Hepatocyte (in vitro differentiated cells): ENCODE measurements around the gene PPID.

Source experiments
- CTCF ChIP-seq: fragments of 200-600 bp; sonication (generic); IDR thresholded peaks from 2 replicates; pipeline ENCODE4 v1.5.1; 2016; ENCODE audit warnings: antibody characterized with exemption, mild to moderate bottlenecking; ENCODE audit not compliant: poor library complexity
- EZH2 ChIP-seq: fragments of 200-600 bp; sonication (generic); IDR thresholded peaks from 2 replicates; pipeline ENCODE4 v1.6.1; 2016; ENCODE audit warnings: antibody characterized with exemption, mild to moderate bottlenecking, borderline replicate concordance
- EZH2phosphoT487 ChIP-seq: fragments of 200-600 bp; sonication (generic); IDR thresholded peaks from one replicate; pipeline ENCODE4 v1.6.1; 2018; ENCODE audit warnings: antibody characterized with exemption, mild to moderate bottlenecking, low read depth, moderate library complexity; ENCODE audit not compliant: unreplicated experiment, severe bottlenecking

GRCh38 chr4:158722917-158723793, at the start of gene PPID:
- TF ChIP-seq CTCF (no peak), EZH2 (no peak), EZH2phosphoT487 (no peak)
